ENCODE results near the gene LRRC42.

The LRRC42 gene

GRCh38 chr1:53949023-53949990 lies 3.2 kb downstream of the LRRC42 start:
- no peak overlapping the region for H4K8ac ChIP-seq (ENCODE audit: low read length)
- no peak overlapping the region for H2AK5ac ChIP-seq (ENCODE audit: low read length, severe bottlenecking)
- no peak overlapping the region for H3K14ac ChIP-seq (ENCODE audit: low read length in 2 of 2)
- no peaks in the 10 kb centered on the region for H3K27me3 ChIP-seq (ENCODE audit: control insufficient read depth in 1 of 2, insufficient read depth in 1 of 2, low read length in 2 of 2)
- no peak overlapping the region for H3K23ac ChIP-seq (ENCODE audit: low read length in 2 of 2)
- H3K9ac ChIP-seq (ENCODE audit: low read length): peak overlapping the region; percentile 0
- H3K79me1 ChIP-seq (replicated peaks; ENCODE audit: low read length, poor library complexity, severe bottlenecking): peaks cover 19% of the 10 kb centered on the region
- no peak overlapping the region for H3K4me3 ChIP-seq (ENCODE audit: insufficient read depth in 1 of 2, low read depth in 1 of 2, low read length in 2 of 2)
- H3K27ac ChIP-seq (ENCODE audit: low read length, poor library complexity, severe bottlenecking): no peak overlapping the region
- no peak overlapping the region for H4K91ac ChIP-seq (ENCODE audit: low read length)
- no peak overlapping the region for H2AFZ ChIP-seq (ENCODE audit: low read depth, low read length)
- no peak overlapping the region for H2BK5ac ChIP-seq (ENCODE audit: low read depth, low read length, poor library complexity, severe bottlenecking)
- H3K36me3 ChIP-seq (ENCODE audit: control insufficient read depth in 1 of 2, insufficient read depth in 2 of 2, low read depth in 1 of 2, low read length in 2 of 2): peaks cover 18 to 37% of the 10 kb centered on the region in 2 experiments
- H3K4me2 ChIP-seq (ENCODE audit: low read length, poor library complexity, severe bottlenecking): no peak overlapping the region
- peak; percentile 55 for DNase-seq
- no peak overlapping the region for H2BK120ac ChIP-seq (ENCODE audit: low read depth, low read length)
- no peak overlapping the region for H2BK15ac ChIP-seq (ENCODE audit: low read depth, poor library complexity, severe bottlenecking)
- H3K18ac ChIP-seq (ENCODE audit: low read depth in 1 of 2, low read length in 2 of 2): no peak overlapping the region
- H3K4ac ChIP-seq (ENCODE audit: low read depth in 1 of 2, low read length in 2 of 2): no peak overlapping the region
- peaks cover 13% of the 10 kb centered on the region for H3K4me1 ChIP-seq (ENCODE audit: control insufficient read depth, insufficient read depth, low read depth, low read length)
- no peak overlapping the region for H2BK12ac ChIP-seq (ENCODE audit: low read length in 2 of 2)
- WGBS: 85% methylated on average over 4 of the region's 4 CpGs
- no peaks in the 10 kb centered on the region for H3K9me3 ChIP-seq (ENCODE audit: control insufficient read depth, low read length)

- Histone ChIP-seq H4K8ac (ENCODE audit: low read length) (no peak overlapping the region), H3K79me1 (replicated peaks; ENCODE audit: low read length, poor library complexity, severe bottlenecking) (peaks cover 16% of the 10 kb centered on the region), H2BK120ac (ENCODE audit: low read depth, low read length) (no peak overlapping the region), H2AFZ (ENCODE audit: low read depth, low read length) (no peak overlapping the region), H2AK5ac (ENCODE audit: low read length, severe bottlenecking) (no peak overlapping the region), H3K27me3 (ENCODE audit: control insufficient read depth in 1 of 2, insufficient read depth in 1 of 2, low read length in 2 of 2) (no peaks in the 10 kb centered on the region), H3K27ac (ENCODE audit: low read length, poor library complexity, severe bottlenecking) (no peak overlapping the region), H3K9me3 (ENCODE audit: control insufficient read depth, low read length) (no peaks in the 10 kb centered on the region), H3K18ac (ENCODE audit: low read depth in 1 of 2, low read length in 2 of 2) (no peak overlapping the region), H2BK5ac (ENCODE audit: low read depth, low read length, poor library complexity, severe bottlenecking) (no peak overlapping the region), H2BK15ac (ENCODE audit: low read depth, poor library complexity, severe bottlenecking) (no peak overlapping the region), H2BK12ac (ENCODE audit: low read length in 2 of 2) (no peak overlapping the region), H3K36me3 (ENCODE audit: control insufficient read depth in 1 of 2, insufficient read depth in 2 of 2, low read depth in 1 of 2, low read length in 2 of 2) (peaks cover 21 to 50% of the 10 kb centered on the region in 2 experiments), H3K4ac (ENCODE audit: low read depth in 1 of 2, low read length in 2 of 2) (no peak overlapping the region), H3K23ac (ENCODE audit: low read length in 2 of 2) (no peak overlapping the region), H3K9ac (ENCODE audit: low read length) (no peak overlapping the region), H3K4me1 (ENCODE audit: control insufficient read depth, insufficient read depth, low read depth, low read length) (peaks cover 7% of the 10 kb centered on the region), H3K4me3 (ENCODE audit: insufficient read depth in 1 of 2, low read depth in 1 of 2, low read length in 2 of 2) (no peak overlapping the region), H3K4me2 (ENCODE audit: low read length, poor library complexity, severe bottlenecking) (no peak overlapping the region), H4K91ac (ENCODE audit: low read length) (no peak overlapping the region), H3K14ac (ENCODE audit: low read length in 2 of 2) (no peak overlapping the region)
- no peak for DNase-seq
- 98% methylated on average over 5 of the region's 5 CpGs for WGBS
Observed at GRCh38 chr1:53951697-53952096, 5.5 kb downstream of the LRRC42 start.

GRCh38 chr1:53954128-53954527 lies 8.0 kb downstream of the LRRC42 start:
- Histone ChIP-seq H2AFZ (ENCODE audit: low read depth, low read length) (no peak overlapping the region), H2BK120ac (ENCODE audit: low read depth, low read length) (no peak overlapping the region), H3K27me3 (ENCODE audit: control insufficient read depth in 1 of 2, insufficient read depth in 1 of 2, low read length in 2 of 2) (no peaks in the 10 kb centered on the region), H2AK5ac (ENCODE audit: low read length, severe bottlenecking) (no peak overlapping the region), H3K14ac (ENCODE audit: low read length in 2 of 2) (no peak overlapping the region), H3K9ac (ENCODE audit: low read length) (no peak overlapping the region), H3K9me3 (ENCODE audit: control insufficient read depth, low read length) (no peaks in the 10 kb centered on the region), H3K23ac (ENCODE audit: low read length in 2 of 2) (no peak overlapping the region), H2BK12ac (ENCODE audit: low read length in 2 of 2) (no peak overlapping the region), H4K8ac (ENCODE audit: low read length) (no peak overlapping the region), H3K4me3 (ENCODE audit: insufficient read depth in 1 of 2, low read depth in 1 of 2, low read length in 2 of 2) (no peak overlapping the region), H3K18ac (ENCODE audit: low read depth in 1 of 2, low read length in 2 of 2) (no peak overlapping the region), H3K79me1 (replicated peaks; ENCODE audit: low read length, poor library complexity, severe bottlenecking) (peaks cover 21% of the 10 kb centered on the region), H2BK15ac (ENCODE audit: low read depth, poor library complexity, severe bottlenecking) (no peak overlapping the region), H4K91ac (ENCODE audit: low read length) (no peak overlapping the region), H3K27ac (ENCODE audit: low read length, poor library complexity, severe bottlenecking) (no peak overlapping the region), H3K4me2 (ENCODE audit: low read length, poor library complexity, severe bottlenecking) (no peak overlapping the region), H3K4me1 (ENCODE audit: control insufficient read depth, insufficient read depth, low read depth, low read length) (peaks cover 3% of the 10 kb centered on the region), H3K36me3 (ENCODE audit: control insufficient read depth in 1 of 2, insufficient read depth in 2 of 2, low read depth in 1 of 2, low read length in 2 of 2) (peaks cover 26 to 65% of the 10 kb centered on the region in 2 experiments), H2BK5ac (ENCODE audit: low read depth, low read length, poor library complexity, severe bottlenecking) (no peak overlapping the region), H3K4ac (ENCODE audit: low read depth in 1 of 2, low read length in 2 of 2) (no peak overlapping the region)
- DNase-seq: no peak
- WGBS: no CpG with 5 or more reads among the region's 2 CpGs

- Histone ChIP-seq H2BK5ac (ENCODE audit: low read depth, low read length, poor library complexity, severe bottlenecking) (no peak overlapping the region), H3K23ac (ENCODE audit: low read length in 2 of 2) (no peak overlapping the region)
- WGBS: 64% methylated on average over 2 of the region's 3 CpGs
Observed at GRCh38 chr1:53956308-53957168, 10.4 kb downstream of the LRRC42 start.

More at GRCh38 chr1:53956308-53957168, 10.4 kb downstream of the LRRC42 start:
- no peak overlapping the region for H4K91ac ChIP-seq (ENCODE audit: low read length)
- H3K9me3 ChIP-seq (ENCODE audit: control insufficient read depth, low read length): no peaks in the 10 kb centered on the region
- no peak overlapping the region for H3K4ac ChIP-seq (ENCODE audit: low read depth in 1 of 2, low read length in 2 of 2)
- no peak overlapping the region for H2BK12ac ChIP-seq (ENCODE audit: low read length in 2 of 2)
- no peak overlapping the region for H2BK15ac ChIP-seq (ENCODE audit: low read depth, poor library complexity, severe bottlenecking)
- H3K4me3 ChIP-seq (ENCODE audit: insufficient read depth in 1 of 2, low read depth in 1 of 2, low read length in 2 of 2): no peak overlapping the region
- H3K9ac ChIP-seq (ENCODE audit: low read length): peak overlapping the region; percentile 57
- H3K36me3 ChIP-seq (ENCODE audit: control insufficient read depth in 1 of 2, insufficient read depth in 2 of 2, low read depth in 1 of 2, low read length in 2 of 2): peaks cover 30 to 85% of the 10 kb centered on the region in 2 experiments
- no peak overlapping the region for H2AK5ac ChIP-seq (ENCODE audit: low read length, severe bottlenecking)
- no peak overlapping the region for H3K14ac ChIP-seq (ENCODE audit: low read length in 2 of 2)
- H3K27ac ChIP-seq (ENCODE audit: low read length, poor library complexity, severe bottlenecking): peak overlapping the region; percentile 77
- H3K79me1 ChIP-seq (replicated peaks; ENCODE audit: low read length, poor library complexity, severe bottlenecking): peaks cover 19% of the 10 kb centered on the region
- no peaks in the 10 kb centered on the region for H3K27me3 ChIP-seq (ENCODE audit: control insufficient read depth in 1 of 2, insufficient read depth in 1 of 2, low read length in 2 of 2)
- peak; percentile 33 for DNase-seq
- H2BK120ac ChIP-seq (ENCODE audit: low read depth, low read length): no peak overlapping the region
- H2AFZ ChIP-seq (ENCODE audit: low read depth, low read length): no peak overlapping the region
- H3K4me2 ChIP-seq (ENCODE audit: low read length, poor library complexity, severe bottlenecking): no peak overlapping the region
- H4K8ac ChIP-seq (ENCODE audit: low read length): no peak overlapping the region
- no peaks in the 10 kb centered on the region for H3K4me1 ChIP-seq (ENCODE audit: control insufficient read depth, insufficient read depth, low read depth, low read length)
- H3K18ac ChIP-seq (ENCODE audit: low read depth in 1 of 2, low read length in 2 of 2): no peak overlapping the region

Data from mesenchymal stem cell (in vitro differentiated cells and primary cell).